VCaP (cell line): Measurements from ENCODE around the gene RNASE1.

Experiments
- H3K27ac ChIP-seq: fragments of 450-650 bp; 2 replicates; pipeline ENCODE4 v1.5.1; 2017
- TF ChIP-seq, protein P1 (sequence below): fragments of 450-650 bp; conservative IDR thresholded peaks from 2 replicates; pipeline ENCODE4 v1.5.1; 2017; ENCODE audit warnings: mild to moderate bottlenecking, moderate library complexity

Gene RNASE1

DNA sequence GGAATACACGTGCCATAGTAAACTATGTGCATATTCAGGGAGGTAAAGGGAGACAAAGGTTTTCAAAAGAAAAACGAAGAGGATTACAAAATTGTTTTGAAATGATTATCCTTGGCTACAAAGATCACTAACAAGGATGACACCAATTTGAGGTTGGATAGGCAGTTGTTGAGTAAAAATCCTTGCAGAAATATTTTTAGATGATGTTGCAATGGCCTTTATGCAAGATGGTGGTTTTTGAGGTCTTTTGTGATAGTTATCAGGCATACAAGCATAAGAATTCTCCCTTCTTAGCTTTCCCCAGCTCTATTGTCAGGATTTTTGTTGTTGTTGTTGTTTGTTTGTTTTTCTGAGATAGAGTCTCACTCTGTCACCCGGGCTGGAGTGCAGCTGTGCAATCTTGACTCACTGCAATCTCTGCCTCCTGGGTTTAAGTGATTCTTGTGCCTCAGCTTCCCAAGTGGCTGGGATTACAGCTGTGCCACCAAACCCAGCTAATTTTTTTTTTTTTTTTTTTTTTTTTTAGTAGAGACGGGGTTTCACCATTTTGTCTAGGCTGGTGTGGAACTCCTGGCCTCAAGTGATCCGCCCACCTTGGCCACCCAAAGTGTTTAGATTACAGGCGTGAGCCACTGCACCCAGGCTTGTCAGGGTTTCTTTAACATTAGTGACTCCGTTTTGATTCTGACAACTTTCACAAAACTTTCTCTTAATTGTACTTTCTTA, 7.8 kb downstream of the RNASE1 start:
- TF ChIP-seq, protein P1, sequence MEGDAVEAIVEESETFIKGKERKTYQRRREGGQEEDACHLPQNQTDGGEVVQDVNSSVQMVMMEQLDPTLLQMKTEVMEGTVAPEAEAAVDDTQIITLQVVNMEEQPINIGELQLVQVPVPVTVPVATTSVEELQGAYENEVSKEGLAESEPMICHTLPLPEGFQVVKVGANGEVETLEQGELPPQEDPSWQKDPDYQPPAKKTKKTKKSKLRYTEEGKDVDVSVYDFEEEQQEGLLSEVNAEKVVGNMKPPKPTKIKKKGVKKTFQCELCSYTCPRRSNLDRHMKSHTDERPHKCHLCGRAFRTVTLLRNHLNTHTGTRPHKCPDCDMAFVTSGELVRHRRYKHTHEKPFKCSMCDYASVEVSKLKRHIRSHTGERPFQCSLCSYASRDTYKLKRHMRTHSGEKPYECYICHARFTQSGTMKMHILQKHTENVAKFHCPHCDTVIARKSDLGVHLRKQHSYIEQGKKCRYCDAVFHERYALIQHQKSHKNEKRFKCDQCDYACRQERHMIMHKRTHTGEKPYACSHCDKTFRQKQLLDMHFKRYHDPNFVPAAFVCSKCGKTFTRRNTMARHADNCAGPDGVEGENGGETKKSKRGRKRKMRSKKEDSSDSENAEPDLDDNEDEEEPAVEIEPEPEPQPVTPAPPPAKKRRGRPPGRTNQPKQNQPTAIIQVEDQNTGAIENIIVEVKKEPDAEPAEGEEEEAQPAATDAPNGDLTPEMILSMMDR = no peak
- no peak overlapping the region for H3K27ac ChIP-seq

DNA sequence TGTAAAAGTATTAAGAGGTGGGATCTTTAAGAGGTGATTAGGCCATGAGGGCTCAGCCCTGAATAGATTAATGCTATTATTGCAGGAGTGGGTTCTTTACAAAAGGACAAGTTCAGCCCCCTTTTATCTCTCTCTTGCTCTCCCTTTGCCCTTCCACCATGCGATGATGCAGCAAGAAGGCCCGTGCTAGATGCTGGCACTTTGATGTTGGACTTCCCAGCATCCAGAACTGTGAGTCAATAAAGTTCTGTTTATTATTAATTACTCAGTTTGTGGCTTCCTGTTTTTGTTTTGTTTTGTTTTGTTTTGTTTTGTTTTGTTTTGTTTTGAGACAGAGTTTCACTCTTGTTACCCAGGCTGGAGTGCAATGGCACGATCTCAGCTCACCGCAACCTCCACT, 10.1 kb downstream of the RNASE1 start:
- no peak overlapping the region for H3K27ac ChIP-seq
- TF ChIP-seq, protein P1 = no peak

DNA sequence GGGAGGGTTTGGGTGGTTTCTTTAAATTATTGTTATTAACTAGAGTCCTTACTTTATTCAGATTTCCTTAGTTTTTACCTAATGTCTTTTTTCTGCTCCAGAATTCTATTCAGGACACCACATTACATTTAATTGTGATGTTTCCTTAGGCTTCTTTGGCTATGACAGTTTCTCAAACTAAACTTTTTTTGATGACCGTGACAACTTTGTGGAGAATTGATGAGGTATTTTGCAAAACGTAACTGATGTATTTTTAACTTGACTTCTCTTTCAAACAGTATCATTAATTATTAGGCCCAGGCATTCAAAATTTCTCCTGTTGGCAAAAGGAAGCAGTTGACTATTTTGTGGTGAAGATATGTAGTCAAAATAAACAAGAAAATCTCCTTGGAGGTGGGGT, 11.0 kb downstream of the RNASE1 start:
- TF ChIP-seq, protein P1 = no peak
- H3K27ac ChIP-seq = no peak overlapping the region

DNA sequence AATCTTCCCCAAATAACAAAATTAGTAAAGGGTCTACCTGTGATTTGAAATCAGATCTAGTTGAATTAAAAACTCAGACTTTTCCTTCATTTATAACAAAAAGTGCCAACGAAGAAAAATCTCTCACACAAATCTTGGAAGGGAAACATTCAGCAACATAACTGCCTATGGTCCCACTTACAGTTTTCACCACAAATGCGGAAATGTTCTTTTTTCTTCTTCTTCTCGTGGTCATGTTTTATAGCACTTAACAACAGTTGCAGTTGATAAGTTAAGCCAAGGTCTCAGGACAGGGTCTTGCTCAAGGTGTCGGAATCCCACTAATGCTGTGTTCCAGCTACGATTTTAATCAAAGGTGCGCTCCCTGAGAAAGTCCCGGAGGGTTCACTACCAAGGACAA, 11.5 kb downstream of the RNASE1 start:
- TF ChIP-seq, protein P1 = no peak

DNA sequence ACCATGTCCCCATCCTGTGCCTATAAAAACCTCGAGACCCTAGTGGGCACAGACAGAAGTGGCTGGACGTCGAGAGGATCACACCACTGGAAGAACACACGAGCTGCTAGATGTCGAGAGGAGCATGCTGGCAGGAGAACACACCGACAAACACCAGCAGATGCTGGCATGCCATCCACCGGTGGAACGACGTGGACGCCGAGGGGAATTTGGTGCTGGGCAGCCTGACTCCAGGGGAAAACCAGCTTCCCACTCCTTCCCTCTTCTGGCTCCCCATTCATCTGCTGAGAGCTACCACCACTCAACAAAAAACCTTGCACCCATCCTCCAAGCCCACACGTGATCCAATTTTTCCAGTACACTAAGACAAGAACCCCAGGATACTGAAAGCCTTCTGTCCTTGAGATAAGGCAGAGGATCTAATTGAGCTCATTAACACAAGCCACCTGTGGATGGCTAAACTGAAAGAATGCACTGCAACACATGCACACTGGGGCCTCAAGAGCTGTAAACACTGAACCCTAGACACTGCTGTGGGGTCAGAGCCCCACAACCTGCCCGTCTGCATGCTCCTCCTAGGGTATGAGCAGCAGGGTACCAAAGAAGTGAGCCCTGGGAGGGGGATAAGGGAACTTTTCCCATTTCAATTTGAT, 12.1 kb downstream of the RNASE1 start:
- no peak overlapping the region for H3K27ac ChIP-seq
- TF ChIP-seq, protein P1 = no peak

More for the DNA sequence above, 11.5 kb downstream of the RNASE1 start:
- H3K27ac ChIP-seq = no peak overlapping the region

DNA sequence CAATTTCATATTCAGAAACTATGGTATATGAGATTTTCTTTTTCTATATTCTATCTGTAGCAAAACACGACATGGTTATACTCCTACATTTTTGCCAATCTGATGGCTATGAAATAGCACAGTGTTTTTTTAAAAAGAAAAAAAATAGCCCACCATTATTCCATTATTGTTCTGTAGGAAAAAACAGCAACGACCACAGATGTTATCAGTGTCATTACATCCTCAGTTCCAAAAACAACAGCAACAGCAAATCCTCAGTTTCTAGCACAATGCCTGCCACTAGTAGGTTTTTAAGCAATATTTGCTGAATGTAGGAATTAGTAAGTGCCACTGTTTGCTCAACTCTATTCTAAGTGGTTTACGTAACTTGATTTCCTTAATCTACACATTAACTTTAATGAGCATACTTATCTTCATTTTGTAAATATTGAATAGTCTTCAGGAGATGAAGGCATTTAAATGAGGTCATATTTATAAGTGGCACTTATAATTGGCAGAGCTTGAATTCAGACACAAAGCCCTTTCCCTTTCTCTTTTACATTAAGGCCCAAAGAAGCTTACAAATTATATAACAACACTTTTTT, 13.3 kb downstream of the RNASE1 start:
- TF ChIP-seq, protein P1 = no peak
- no peak overlapping the region for H3K27ac ChIP-seq

DNA sequence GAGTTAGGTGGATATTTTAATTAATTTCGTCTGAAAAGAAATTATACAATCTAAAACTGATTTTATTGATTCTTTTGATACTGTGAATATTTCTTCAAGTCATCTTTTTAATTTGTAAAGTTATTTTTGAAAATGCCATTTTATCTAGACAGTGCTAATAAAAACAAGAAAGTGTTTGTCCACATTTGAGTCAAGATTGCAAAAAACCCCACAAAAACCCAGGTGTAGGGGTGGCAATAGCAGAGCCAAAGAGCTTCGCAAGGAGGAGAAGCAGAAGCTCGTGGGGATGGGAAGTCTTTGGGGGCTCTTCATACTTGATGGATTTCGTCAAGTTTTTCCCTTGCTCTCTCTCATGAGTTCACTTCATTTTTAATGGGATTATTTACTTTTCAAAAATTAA, 15.6 kb downstream of the RNASE1 start:
- no peak overlapping the region for H3K27ac ChIP-seq
- TF ChIP-seq, protein P1 = no peak
